Lower leg skin (tissue), 4 donors: ENCODE data around the gene SIGLEC10. TPM values are rescaled to one million over a fixed set of nuclear protein-coding genes. Genes with fewer than 3 reads are reported as not detected.
A peak's percentile ranks its signal among the peaks of the same experiment; 100 is the strongest.
"Not testable (repeated sequence)": the region's sequence is repeated elsewhere in the genome, so short reads cannot be mapped to it uniquely, and the experiment has no call there.

ENCODE experiments used
- DNase-seq, 2 donors: peaks; one replicate each; pipeline ENCODE4 v3.0.0-alpha.2; 2019; ENCODE audit warnings: low spot score in 2 of 2
- H3K4me3 ChIP-seq: fragments of 200-600 bp; sonication (generic); 2 replicates; pipeline ENCODE4 v1.5.1; 2017; ENCODE audit warnings: mild to moderate bottlenecking, low read depth; ENCODE audit not compliant: poor library complexity, severe bottlenecking
- POLR2A ChIP-seq, 2 donors: fragments of 450-650 bp; IDR thresholded peaks; one replicate each; pipeline ENCODE4 v1.6.1; 2016 to 2017; ENCODE audit warnings: antibody characterized with exemption in 2 of 2, mild to moderate bottlenecking in 1 of 2, moderate library complexity in 1 of 2
- WGBS, 2 donors: methylation state at CpG; one replicate each; pipeline ENCODE4 v1.1.5; 2018; 5-methylcytosine and 5-hydroxymethylcytosine counted together
- intact Hi-C: fragments of 100-400 bp; cut with DNase I; formaldehyde crosslinking; loops from one replicate; pipeline ENCODE4 v1.15.0; 2023; ENCODE audit warnings: low total_unique reads
- total RNA-seq, 4 donors: library from RNA; depleted of rRNA; stranded (reverse); fragments of >200 nt; gene quantifications; one replicate each; pipeline ENCODE4 v1.1.0, GENCODE V29; 2016
- TF ChIP-seq, protein P1 (sequence below), 3 donors: fragments of 450-650 bp; IDR thresholded peaks; one replicate each; pipeline ENCODE4 v1.5.1; 2016; ENCODE audit warnings: antibody characterized with exemption in 3 of 3, mild to moderate bottlenecking in 3 of 3, moderate library complexity in 2 of 3

SIGLEC10 gene
- total RNA-seq, 4 donors from 2014 or later = 0.53 to 8.6 (median 1.8) TPM

DNA sequence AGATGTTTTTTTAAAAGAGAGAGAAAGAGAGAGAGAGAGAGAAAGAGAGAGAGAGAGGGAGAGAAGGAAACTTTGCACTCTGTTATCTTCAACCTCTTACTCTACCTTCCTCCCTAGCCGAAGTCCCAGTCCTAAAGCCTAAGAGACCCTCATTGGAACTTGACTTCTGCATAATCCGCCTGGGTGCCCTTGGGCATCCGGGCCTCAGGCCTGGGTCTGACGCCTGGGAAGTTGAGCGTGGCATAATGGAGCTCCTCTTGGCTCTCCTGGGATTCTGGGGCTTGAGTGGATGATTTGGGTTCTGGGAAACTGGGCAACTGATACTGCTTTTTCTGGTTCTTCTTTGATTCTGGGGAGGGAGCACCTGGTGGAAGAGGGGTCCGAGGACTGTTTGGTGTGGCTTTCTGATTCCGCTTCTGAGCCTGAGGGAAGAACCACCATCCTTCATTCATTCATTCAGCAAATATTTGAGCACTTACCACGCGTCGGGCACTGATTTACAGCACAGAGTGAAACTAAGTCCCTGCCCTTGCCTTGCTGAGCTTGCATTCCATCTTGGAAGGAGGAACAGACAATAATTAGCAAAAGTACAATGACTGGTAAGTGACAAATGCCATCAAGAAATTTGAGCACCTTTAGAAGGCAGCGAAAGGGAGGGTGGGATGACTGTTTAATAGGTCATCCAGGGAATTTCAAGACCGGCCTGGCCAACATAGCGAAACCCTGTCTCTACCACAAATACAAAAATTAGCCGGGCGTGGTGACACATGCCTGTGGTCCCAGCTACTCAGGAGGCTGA, 6.3 kb downstream of the SIGLEC10 start:
- intact Hi-C loops = loop anchor here (10.0 kb wide), 1 partner anchor 86 kb away; no protein-coding TSS in a partner anchor
- no peak overlapping the region for H3K4me3 ChIP-seq
- no peak for TF ChIP-seq POLR2A (IDR thresholded peaks at IDR 0.05)
- TF ChIP-seq, protein P1, sequence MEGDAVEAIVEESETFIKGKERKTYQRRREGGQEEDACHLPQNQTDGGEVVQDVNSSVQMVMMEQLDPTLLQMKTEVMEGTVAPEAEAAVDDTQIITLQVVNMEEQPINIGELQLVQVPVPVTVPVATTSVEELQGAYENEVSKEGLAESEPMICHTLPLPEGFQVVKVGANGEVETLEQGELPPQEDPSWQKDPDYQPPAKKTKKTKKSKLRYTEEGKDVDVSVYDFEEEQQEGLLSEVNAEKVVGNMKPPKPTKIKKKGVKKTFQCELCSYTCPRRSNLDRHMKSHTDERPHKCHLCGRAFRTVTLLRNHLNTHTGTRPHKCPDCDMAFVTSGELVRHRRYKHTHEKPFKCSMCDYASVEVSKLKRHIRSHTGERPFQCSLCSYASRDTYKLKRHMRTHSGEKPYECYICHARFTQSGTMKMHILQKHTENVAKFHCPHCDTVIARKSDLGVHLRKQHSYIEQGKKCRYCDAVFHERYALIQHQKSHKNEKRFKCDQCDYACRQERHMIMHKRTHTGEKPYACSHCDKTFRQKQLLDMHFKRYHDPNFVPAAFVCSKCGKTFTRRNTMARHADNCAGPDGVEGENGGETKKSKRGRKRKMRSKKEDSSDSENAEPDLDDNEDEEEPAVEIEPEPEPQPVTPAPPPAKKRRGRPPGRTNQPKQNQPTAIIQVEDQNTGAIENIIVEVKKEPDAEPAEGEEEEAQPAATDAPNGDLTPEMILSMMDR (IDR thresholded peaks at IDR 0.05) = no peak
- 92 to 94% methylated on average over 15 of the region's 15 CpGs for WGBS, 2 donors
- peak in 1 of 2 donors; percentile 56 for DNase-seq

DNA sequence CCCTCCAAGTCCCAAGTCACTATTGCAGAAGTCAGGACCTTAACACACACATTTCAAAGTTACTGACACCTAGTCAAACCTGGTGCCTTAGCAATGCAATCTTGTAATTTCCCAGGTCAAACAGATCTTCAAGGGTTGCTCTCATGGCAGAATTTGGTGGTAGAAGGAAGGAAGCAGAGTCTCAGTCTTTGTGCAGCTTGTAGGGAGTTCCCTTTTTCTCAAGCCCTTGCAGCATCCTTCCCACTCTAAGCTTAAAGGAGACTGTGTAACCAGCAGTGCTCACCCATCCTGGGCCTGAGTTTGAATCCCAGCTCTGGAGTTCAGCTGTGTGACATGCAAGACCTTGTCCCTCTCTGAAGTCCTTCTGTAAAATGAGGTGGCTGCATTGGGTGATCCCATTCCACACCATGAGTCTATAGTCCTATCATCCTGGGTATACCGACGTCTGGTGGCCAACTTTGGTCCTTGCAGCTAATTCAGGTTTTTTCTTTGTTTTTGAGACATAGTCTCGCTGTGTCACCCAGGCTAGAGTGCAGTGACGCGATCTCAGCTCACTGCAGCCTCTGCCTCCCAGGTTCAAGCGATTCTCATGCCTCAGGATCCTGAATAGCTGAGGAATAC, 9.8 kb downstream of the SIGLEC10 start:
- intact Hi-C loops = no loop called here
- H3K4me3 ChIP-seq = no peak overlapping the region
- DNase-seq = no peak
- 49 to 50% methylated on average over 6 of the region's 6 CpGs for WGBS, 2 donors
- TF ChIP-seq, protein P1 (IDR thresholded peaks at IDR 0.05) = no peak
- TF ChIP-seq POLR2A (IDR thresholded peaks at IDR 0.05) = no peak

DNA sequence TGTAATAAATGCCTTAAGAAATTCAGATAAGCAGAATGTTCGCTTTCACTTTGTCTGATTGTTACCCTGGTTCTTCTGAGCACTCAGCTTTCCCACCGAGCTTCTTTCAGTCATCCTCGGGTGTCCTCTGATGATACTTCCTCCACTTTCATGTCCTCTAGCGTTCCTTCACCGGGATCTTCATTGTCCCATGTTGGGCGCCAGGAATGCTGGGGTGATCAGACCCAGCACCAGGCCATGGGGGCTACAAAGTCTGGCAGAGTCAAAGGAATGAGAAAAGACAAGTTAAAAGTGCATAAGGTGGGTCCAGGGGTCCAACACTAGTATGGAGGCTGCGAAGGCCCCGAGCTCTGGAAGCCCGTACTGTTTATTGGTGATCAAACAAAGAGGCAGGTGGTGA, 15.3 kb downstream of the SIGLEC10 start:
- no peak overlapping the region for H3K4me3 ChIP-seq
- no peak for TF ChIP-seq POLR2A (IDR thresholded peaks at IDR 0.05)
- TF ChIP-seq, protein P1 (IDR thresholded peaks at IDR 0.05) = no peak
- intact Hi-C loops = no loop called here
- DNase-seq = no peak
- WGBS, 2 donors = 86 to 88% methylated on average over 9 of the region's 9 CpGs

DNA sequence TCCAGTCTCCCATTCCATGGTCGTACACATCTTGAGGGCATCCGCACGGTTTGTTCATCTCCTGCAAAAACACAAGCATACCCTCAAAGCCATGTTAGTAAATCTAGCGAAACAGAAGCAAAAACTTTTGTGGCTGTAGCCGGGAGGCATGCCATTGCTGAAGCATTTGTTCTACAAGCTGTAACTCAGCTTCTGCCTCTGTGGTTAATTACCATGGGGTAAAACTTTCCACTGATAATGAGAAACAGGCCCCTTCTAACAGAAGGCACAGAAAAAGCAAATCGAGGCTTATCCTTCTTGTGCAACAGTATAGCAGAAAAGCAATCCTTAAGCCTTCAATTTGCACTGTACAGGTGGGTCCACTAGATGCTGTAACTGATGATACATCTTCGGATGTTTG, 17.5 kb downstream of the SIGLEC10 start:
- intact Hi-C loops, DNase-seq, H3K4me3 ChIP-seq: not testable (repeated sequence)
- 63 to 77% methylated on average over 7 of the region's 7 CpGs for WGBS, 2 donors

DNA sequence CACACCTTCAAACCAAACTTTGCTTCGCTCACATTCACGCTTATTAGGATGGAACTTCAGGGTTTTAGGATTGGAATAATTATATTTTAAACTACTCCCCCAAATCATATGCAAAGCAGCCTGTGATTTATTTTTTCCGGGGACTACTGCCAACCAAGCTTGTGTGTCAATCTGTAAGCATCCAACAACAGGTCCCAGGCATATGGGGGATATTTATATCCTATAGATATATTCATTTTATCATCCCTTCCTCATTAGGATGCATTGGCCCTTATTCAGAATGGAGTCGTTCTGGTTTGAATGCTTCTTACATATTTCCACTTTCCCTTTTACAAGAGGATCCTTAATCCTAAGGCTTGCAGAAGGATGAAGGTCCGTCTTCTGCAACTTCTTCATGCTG, 18.2 kb downstream of the SIGLEC10 start:
- no peak for DNase-seq
- intact Hi-C loops = no loop called here
- no peak overlapping the region for H3K4me3 ChIP-seq
- WGBS, 2 donors = 74 to 81% methylated on average over 5 of the region's 5 CpGs
- TF ChIP-seq POLR2A (IDR thresholded peaks at IDR 0.05) = no peak
- TF ChIP-seq, protein P1 (IDR thresholded peaks at IDR 0.05) = no peak

DNA sequence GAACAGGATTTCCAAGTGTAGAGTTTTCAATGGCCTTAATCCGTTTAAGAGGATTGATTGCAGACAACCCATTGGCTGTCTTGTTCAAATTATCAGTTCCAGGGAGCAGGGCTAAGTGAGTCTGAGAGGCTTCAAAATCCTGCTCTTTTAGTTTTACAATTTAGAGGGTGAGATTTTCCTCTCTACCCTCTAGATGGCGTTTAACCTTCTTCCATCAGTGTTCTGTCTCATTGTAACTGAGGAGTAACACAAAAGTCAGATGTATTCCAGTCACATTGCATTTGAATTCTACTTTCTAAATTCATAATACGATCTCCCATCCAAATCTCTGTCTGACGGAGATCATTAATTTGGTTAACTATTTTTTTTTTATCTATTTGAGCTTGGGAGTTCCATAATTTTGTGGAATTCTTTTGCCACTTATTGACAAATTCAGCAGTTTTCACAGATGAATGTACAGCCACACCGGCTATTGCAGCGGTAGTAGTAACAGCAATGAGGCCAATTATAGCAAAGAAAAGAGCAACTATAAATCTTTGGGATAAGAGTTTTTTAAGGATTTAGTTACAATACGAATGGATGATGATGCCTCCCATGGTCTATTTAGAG, 19.2 kb downstream of the SIGLEC10 start:
- WGBS, 2 donors = 32 to 38% methylated on average over 7 of the region's 7 CpGs
- DNase-seq = no peak
- TF ChIP-seq POLR2A (IDR thresholded peaks at IDR 0.05) = no peak
- TF ChIP-seq, protein P1 (IDR thresholded peaks at IDR 0.05) = no peak
- intact Hi-C loops = no loop called here
- H3K4me3 ChIP-seq = no peak overlapping the region

DNA sequence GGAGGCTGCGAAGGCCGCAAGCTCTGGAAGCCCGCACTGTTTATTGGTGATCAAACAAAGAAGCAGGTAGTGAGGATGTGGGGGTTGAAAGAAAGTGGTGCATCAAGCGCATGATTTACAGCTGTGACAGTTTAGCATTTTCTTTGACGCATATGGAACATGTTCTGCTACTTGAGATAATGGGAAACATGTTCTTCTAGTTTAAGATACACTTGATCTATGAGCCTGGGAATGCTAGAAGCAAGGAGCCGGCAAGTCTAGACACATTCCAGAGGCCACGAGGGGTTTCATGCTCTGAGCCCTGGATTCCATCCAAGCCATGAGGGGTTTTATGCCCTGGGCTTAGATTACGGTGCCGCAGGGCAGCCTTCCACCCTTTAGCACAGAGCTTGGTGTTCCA, 20.0 kb downstream of the SIGLEC10 start:
- H3K4me3 ChIP-seq, intact Hi-C loops, DNase-seq: not testable (repeated sequence)
- 34 to 41% methylated on average over 9 of the region's 9 CpGs for WGBS, 2 donors
